H9 (cell line): ENCODE results near the gene MGP. TPM values are rescaled to one million over a fixed set of nuclear protein-coding genes. Genes with fewer than 3 reads are reported as not detected.
A peak's percentile ranks its signal among the peaks of the same experiment; 100 is the strongest.

ENCODE experiments used
- DNase-seq: peaks from one replicate; pipeline ENCODE4 v3.0.0-alpha.2; 2017
- H2AFZ ChIP-seq: one replicate; pipeline ENCODE4 v1.6.1; 2013; ENCODE audit warnings: mild to moderate bottlenecking, low read length, control low read depth, moderate library complexity
- H2AK5ac ChIP-seq: 2 replicates; pipeline ENCODE4 v1.6.1; 2013; ENCODE audit warnings: low read length, control low read depth, mixed read lengths; ENCODE audit not compliant: insufficient read length
- H2BK120ac ChIP-seq: one replicate; pipeline ENCODE4 v1.6.1; 2013; ENCODE audit warnings: low read depth, mild to moderate bottlenecking, low read length, control low read depth, inconsistent platforms; ENCODE audit not compliant: poor library complexity, severe bottlenecking
- H2BK12ac ChIP-seq: 2 replicates; pipeline ENCODE4 v1.6.1; 2013; ENCODE audit warnings: low read length, control low read depth, mixed read lengths, low read depth; ENCODE audit not compliant: insufficient read length
- H2BK15ac ChIP-seq: 2 replicates; pipeline ENCODE4 v1.6.1; 2013; ENCODE audit warnings: low read depth, low read length, control low read depth
- H2BK20ac ChIP-seq: one replicate; pipeline ENCODE4 v1.6.1; 2013; ENCODE audit warnings: low read depth, mild to moderate bottlenecking, low read length, control low read depth, inconsistent platforms; ENCODE audit not compliant: poor library complexity, severe bottlenecking
- H2BK5ac ChIP-seq: 2 replicates; pipeline ENCODE4 v1.6.1; 2013; ENCODE audit warnings: low read length, control low read depth, mixed read lengths; ENCODE audit not compliant: insufficient read length
- H3K14ac ChIP-seq: 2 replicates; pipeline ENCODE4 v1.6.1; 2013; ENCODE audit warnings: low read length, control low read depth; ENCODE audit not compliant: insufficient read depth
- H3K18ac ChIP-seq: 2 replicates; pipeline ENCODE4 v1.6.1; 2013; ENCODE audit warnings: low read depth, mild to moderate bottlenecking, mixed read lengths, low read length, control low read depth; ENCODE audit not compliant: insufficient read length
- H3K23ac ChIP-seq: 2 replicates; pipeline ENCODE4 v1.6.1; 2013; ENCODE audit warnings: low read length, control low read depth, mixed read lengths, low read depth; ENCODE audit not compliant: insufficient read length
- H3K23me2 ChIP-seq: 2 replicates; pipeline ENCODE4 v1.6.1; 2013; ENCODE audit warnings: low read depth, mild to moderate bottlenecking, mixed read lengths, low read length, control low read depth; ENCODE audit not compliant: insufficient read length, poor library complexity, severe bottlenecking
- H3K27ac ChIP-seq: 2 replicates; pipeline ENCODE4 v1.5.1; 2013; ENCODE audit warnings: low read length, control low read depth, mixed read lengths, low read depth; ENCODE audit not compliant: insufficient read length
- H3K27me3 ChIP-seq: 2 replicates; pipeline ENCODE4 v1.6.1; 2013; ENCODE audit warnings: low read length, control low read depth, inconsistent platforms; ENCODE audit not compliant: insufficient read depth
- H3K4ac ChIP-seq: 2 replicates; pipeline ENCODE4 v1.6.1; 2013; ENCODE audit warnings: low read depth, mild to moderate bottlenecking, control low read depth, inconsistent platforms, low read length, moderate library complexity
- H3K4me1 ChIP-seq: 2 replicates; pipeline ENCODE4 v1.6.1; 2013; ENCODE audit warnings: low read length, control low read depth, inconsistent platforms; ENCODE audit not compliant: insufficient read depth
- H3K4me2 ChIP-seq: 2 replicates; pipeline ENCODE4 v1.6.1; 2013; ENCODE audit warnings: low read length, control low read depth, mixed read lengths; ENCODE audit not compliant: insufficient read length, insufficient read depth
- H3K56ac ChIP-seq: 2 replicates; pipeline ENCODE4 v1.6.1; 2013; ENCODE audit warnings: low read depth, mild to moderate bottlenecking, mixed read lengths, low read length, control low read depth; ENCODE audit not compliant: insufficient read length
- H3K79me1 ChIP-seq: 2 replicates; pipeline ENCODE4 v1.6.1; 2013; ENCODE audit warnings: low read depth, mild to moderate bottlenecking, moderate library complexity, low read length, control low read depth, inconsistent platforms; ENCODE audit not compliant: insufficient read depth, poor library complexity, severe bottlenecking
- H3K79me2 ChIP-seq: 2 replicates; pipeline ENCODE4 v1.6.1; 2013; ENCODE audit warnings: low read length, control low read depth, inconsistent platforms; ENCODE audit not compliant: insufficient read depth
- H3K9ac ChIP-seq: 2 replicates; pipeline ENCODE4 v1.6.1; 2013; ENCODE audit warnings: low read length, control low read depth, mixed read lengths; ENCODE audit not compliant: insufficient read length; ENCODE audit errors: extremely low read depth
- H3K9me3 ChIP-seq: one replicate; pipeline ENCODE4 v1.6.1; 2013; ENCODE audit warnings: low read depth, low read length, inconsistent platforms; ENCODE audit not compliant: control insufficient read depth
- H3T11ph ChIP-seq: one replicate; pipeline ENCODE4 v1.6.1; 2013; ENCODE audit warnings: mild to moderate bottlenecking, low read length, control low read depth, inconsistent platforms
- H4K20me1 ChIP-seq: one replicate; pipeline ENCODE4 v1.6.1; 2013; ENCODE audit not compliant: control insufficient read depth, insufficient read length, insufficient read depth
- H4K5ac ChIP-seq: 2 replicates; pipeline ENCODE4 v1.6.1; 2013; ENCODE audit warnings: low read depth, mild to moderate bottlenecking, mixed read lengths, low read length, control low read depth; ENCODE audit not compliant: insufficient read length
- H4K8ac ChIP-seq: replicated peaks from 2 replicates; pipeline ENCODE4 v1.6.1; 2013; ENCODE audit warnings: low read length, control low read depth, mixed read lengths, low read depth; ENCODE audit not compliant: insufficient read length
- H4K91ac ChIP-seq: 2 replicates; pipeline ENCODE4 v1.6.1; 2013; ENCODE audit warnings: low read depth, mild to moderate bottlenecking, moderate library complexity, mixed read lengths, low read length, control low read depth; ENCODE audit not compliant: insufficient read length
- H3K27ac Mint-ChIP-seq, 3 experiments: 2 replicates in 2 of 3; 3 replicates in 1 of 3; pipeline ENCODE4 v1.8.0; 2020 to 2021; ENCODE audit warnings: mixed read lengths in 3 of 3, mild to moderate bottlenecking in 1 of 3, moderate library complexity in 1 of 3
- H3K27me3 Mint-ChIP-seq: 2 replicates; pipeline ENCODE4 v1.8.0; 2021; ENCODE audit warnings: low read depth, mild to moderate bottlenecking, moderate library complexity, mixed read lengths
- H3K36me3 Mint-ChIP-seq, 3 experiments: 2 replicates in 2 of 3; 3 replicates in 1 of 3; pipeline ENCODE4 v1.8.0; 2020 to 2021; ENCODE audit warnings: low read depth in 3 of 3, mixed read lengths in 3 of 3; ENCODE audit not compliant: insufficient read depth in 1 of 3
- H3K4me1 Mint-ChIP-seq, 2 experiments: 2 replicates each; pipeline ENCODE4 v1.8.0; 2020; ENCODE audit warnings: mixed read lengths in 2 of 2
- H3K4me3 Mint-ChIP-seq, 2 experiments: 2 replicates in 1 of 2; 3 replicates in 1 of 2; pipeline ENCODE4 v1.8.0; 2020 to 2021; ENCODE audit warnings: mild to moderate bottlenecking in 2 of 2, mixed read lengths in 2 of 2, moderate library complexity in 1 of 2
- H3K9me3 Mint-ChIP-seq, 2 experiments: 2 replicates in 1 of 2; 3 replicates in 1 of 2; pipeline ENCODE4 v1.8.0; 2020; ENCODE audit warnings: mild to moderate bottlenecking in 2 of 2, mixed read lengths in 2 of 2, moderate library complexity in 1 of 2
- WGBS: extraction: QIAGEN DNeasy Blood & Tissue Kit; methylation state at CpG from one replicate; pipeline ENCODE4 v1.1.7; 2013; ENCODE audit warnings: missing lambda C conversion rate, low lambda C conversion rate, mixed read lengths; ENCODE audit not compliant: insufficient read length; ENCODE audit errors: extremely low coverage; 5-methylcytosine and 5-hydroxymethylcytosine counted together
- total RNA-seq: library from RNA; stranded (reverse); gene quantifications from 2 replicates; pipeline ENCODE4 v1.2.1, GENCODE V29; 2021
- TF ChIP-seq, protein P1 (sequence below): fragments of 200-600 bp; sonication (generic); conservative IDR thresholded peaks from 3 replicates; pipeline ENCODE4 v1.8.0; 2021; ENCODE audit warnings: antibody characterized with exemption, mild to moderate bottlenecking

Gene MGP
- total RNA-seq, 1 experiment from 2014 or later = not detected

DNA sequence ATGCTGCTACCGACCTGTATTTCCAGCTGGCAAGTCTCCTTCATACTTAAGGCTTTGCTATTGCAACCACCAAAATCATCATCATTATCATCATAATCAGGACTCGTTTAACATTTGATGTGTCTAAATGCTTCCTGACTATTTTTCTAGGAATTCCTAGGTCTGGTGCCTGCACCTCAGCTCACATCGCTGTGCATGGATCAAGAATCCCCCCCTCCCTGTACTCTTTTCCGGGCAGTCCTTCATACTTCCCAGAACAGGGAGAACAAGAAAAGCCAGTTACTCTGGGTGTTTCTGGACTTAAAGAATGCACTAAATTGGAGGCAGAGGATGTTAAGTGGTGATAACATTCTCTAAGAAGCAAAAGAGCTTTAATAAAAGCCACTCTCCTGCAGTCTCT is 43.3 kb upstream of the MGP start:
- Histone ChIP-seq H3K9ac (no peak overlapping the region), H4K5ac (no peak overlapping the region), H3K56ac (no peak overlapping the region), H3K27ac (no peak overlapping the region), H3T11ph (no peak overlapping the region), H2BK120ac (no peak overlapping the region), H3K23me2 (no peaks in the 10 kb centered on the region), H4K20me1 (no peaks in the 10 kb centered on the region), H2BK15ac (no peak overlapping the region), H2AK5ac (no peak overlapping the region), H3K79me2 (no peaks in the 10 kb centered on the region), H3K79me1 (no peaks in the 10 kb centered on the region), H4K91ac (no peak overlapping the region), H4K8ac (no peak overlapping the region), H2AFZ (no peak overlapping the region), H2BK12ac (no peak overlapping the region), H3K4me1 (no peaks in the 10 kb centered on the region), H3K4ac (no peak overlapping the region), H3K27me3 (no peaks in the 10 kb centered on the region), H2BK20ac (no peak overlapping the region), H3K4me2 (peak overlapping the region; percentile 40), H3K23ac (no peak overlapping the region), H3K14ac (no peak overlapping the region), H2BK5ac (no peak overlapping the region), H3K9me3 (no peaks in the 10 kb centered on the region), H3K18ac (no peak overlapping the region)
- no CpG with 5 or more reads among the region's 4 CpGs for WGBS
- TF ChIP-seq, protein P1, sequence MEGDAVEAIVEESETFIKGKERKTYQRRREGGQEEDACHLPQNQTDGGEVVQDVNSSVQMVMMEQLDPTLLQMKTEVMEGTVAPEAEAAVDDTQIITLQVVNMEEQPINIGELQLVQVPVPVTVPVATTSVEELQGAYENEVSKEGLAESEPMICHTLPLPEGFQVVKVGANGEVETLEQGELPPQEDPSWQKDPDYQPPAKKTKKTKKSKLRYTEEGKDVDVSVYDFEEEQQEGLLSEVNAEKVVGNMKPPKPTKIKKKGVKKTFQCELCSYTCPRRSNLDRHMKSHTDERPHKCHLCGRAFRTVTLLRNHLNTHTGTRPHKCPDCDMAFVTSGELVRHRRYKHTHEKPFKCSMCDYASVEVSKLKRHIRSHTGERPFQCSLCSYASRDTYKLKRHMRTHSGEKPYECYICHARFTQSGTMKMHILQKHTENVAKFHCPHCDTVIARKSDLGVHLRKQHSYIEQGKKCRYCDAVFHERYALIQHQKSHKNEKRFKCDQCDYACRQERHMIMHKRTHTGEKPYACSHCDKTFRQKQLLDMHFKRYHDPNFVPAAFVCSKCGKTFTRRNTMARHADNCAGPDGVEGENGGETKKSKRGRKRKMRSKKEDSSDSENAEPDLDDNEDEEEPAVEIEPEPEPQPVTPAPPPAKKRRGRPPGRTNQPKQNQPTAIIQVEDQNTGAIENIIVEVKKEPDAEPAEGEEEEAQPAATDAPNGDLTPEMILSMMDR = no peak
- Mint-ChIP-seq H3K27ac (peak overlapping the region in 1 of 3 experiments; percentile 68; a peak in 1 of 7 replicates), H3K27me3 (no peaks in the 10 kb centered on the region; the same call in 1 of the 2 replicates), H3K9me3 (no peaks in the 10 kb centered on the region; a peak in 1 of 5 replicates), H3K4me1 (peaks cover 7% of the 10 kb centered on the region in 2 experiments), H3K36me3 (no peaks in the 10 kb centered on the region), H3K4me3 (no peak overlapping the region)
- no peak for DNase-seq
